OCI-LY7 (cell line): ENCODE measurements around the gene NSMCE4A.

Experiments used
- EZH2phosphoT487 ChIP-seq: fragments of 200-600 bp; sonication (generic); IDR thresholded peaks from 2 replicates; pipeline ENCODE4 v1.6.1; 2018; ENCODE audit warnings: low read depth, borderline replicate concordance, mild to moderate bottlenecking, mixed run types, antibody characterized with exemption, low read length, moderate library complexity, mixed read lengths
- TF ChIP-seq, protein P1 (sequence below): fragments of 200-600 bp; sonication (generic); conservative IDR thresholded peaks from 2 replicates; pipeline ENCODE4 v1.5.1; 2014; ENCODE audit warnings: mild to moderate bottlenecking, antibody characterized with exemption, low read length, moderate library complexity, mixed read lengths

DNA sequence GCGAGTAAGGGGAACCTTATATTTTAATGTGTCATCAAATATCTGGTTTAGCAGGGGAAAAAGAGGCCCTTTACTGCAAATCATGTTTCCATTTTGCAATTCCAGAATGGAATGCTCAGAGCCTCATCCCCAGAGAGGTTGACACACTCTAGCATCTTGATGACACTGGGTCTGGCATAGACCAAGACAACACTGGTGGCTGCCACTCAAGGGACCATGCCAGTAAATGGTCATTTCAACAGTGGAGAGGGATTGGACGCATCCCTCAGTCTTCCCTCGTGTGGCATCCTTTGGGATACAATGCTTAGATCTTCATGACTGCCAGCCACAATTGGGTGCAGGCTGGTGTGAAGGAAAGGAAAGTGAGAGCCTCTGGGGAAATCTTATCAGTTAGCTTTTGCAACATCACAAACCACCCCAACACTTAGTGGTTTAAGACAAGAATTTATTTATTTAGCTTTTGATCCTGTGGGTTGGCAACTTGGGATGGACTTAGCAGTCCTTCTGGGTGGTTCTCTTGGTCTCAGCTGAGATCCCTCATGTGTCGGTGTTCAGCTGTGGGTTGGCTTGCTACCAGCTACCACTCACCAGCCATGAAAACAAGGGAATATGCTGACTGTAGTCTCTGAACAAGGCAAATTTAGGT, 35.5 kb upstream of the NSMCE4A start:
- TF ChIP-seq, protein P1, sequence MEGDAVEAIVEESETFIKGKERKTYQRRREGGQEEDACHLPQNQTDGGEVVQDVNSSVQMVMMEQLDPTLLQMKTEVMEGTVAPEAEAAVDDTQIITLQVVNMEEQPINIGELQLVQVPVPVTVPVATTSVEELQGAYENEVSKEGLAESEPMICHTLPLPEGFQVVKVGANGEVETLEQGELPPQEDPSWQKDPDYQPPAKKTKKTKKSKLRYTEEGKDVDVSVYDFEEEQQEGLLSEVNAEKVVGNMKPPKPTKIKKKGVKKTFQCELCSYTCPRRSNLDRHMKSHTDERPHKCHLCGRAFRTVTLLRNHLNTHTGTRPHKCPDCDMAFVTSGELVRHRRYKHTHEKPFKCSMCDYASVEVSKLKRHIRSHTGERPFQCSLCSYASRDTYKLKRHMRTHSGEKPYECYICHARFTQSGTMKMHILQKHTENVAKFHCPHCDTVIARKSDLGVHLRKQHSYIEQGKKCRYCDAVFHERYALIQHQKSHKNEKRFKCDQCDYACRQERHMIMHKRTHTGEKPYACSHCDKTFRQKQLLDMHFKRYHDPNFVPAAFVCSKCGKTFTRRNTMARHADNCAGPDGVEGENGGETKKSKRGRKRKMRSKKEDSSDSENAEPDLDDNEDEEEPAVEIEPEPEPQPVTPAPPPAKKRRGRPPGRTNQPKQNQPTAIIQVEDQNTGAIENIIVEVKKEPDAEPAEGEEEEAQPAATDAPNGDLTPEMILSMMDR: no peak
- TF ChIP-seq EZH2phosphoT487: no peak
